C4-2B (cell line): Measurements from ENCODE around the gene BMF.
"Not testable (repeated sequence)": the region's sequence is repeated elsewhere in the genome, so short reads cannot be mapped to it uniquely, and the experiment has no call there.

ENCODE experiments used
- H3K27ac ChIP-seq: fragments of 450-650 bp; 2 replicates; pipeline ENCODE4 v1.5.1; 2017
- CTCF ChIP-seq: fragments of 450-650 bp; conservative IDR thresholded peaks from 2 replicates; pipeline ENCODE4 v1.5.1; 2017; ENCODE audit warnings: mild to moderate bottlenecking
- ZFX ChIP-seq: fragments of 450-650 bp; IDR thresholded peaks from 2 replicates; pipeline ENCODE4 v1.6.1; 2017

The BMF gene

DNA sequence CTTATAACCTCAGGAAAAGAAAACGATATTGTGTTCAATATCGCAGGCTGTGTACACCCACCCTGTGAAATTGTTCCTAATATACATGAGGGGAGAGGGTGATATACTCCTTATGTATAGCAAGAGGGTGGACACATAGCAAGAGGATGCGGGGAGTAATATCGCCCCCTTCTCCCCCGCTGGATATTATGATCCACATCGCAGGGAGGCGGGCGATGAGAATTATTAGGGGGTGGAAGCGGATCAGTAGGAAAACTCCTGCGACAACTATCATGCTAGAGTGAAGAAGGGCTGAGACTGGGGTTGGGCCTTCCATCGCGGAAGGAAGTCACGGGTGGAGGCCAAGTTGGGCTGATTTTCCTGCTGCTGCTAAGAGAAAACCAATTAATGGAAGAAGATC lies 24.9 kb upstream of the BMF start:
- H3K27ac ChIP-seq = no peak overlapping the region
- TF ChIP-seq CTCF = no peak
- TF ChIP-seq ZFX = no peak

DNA sequence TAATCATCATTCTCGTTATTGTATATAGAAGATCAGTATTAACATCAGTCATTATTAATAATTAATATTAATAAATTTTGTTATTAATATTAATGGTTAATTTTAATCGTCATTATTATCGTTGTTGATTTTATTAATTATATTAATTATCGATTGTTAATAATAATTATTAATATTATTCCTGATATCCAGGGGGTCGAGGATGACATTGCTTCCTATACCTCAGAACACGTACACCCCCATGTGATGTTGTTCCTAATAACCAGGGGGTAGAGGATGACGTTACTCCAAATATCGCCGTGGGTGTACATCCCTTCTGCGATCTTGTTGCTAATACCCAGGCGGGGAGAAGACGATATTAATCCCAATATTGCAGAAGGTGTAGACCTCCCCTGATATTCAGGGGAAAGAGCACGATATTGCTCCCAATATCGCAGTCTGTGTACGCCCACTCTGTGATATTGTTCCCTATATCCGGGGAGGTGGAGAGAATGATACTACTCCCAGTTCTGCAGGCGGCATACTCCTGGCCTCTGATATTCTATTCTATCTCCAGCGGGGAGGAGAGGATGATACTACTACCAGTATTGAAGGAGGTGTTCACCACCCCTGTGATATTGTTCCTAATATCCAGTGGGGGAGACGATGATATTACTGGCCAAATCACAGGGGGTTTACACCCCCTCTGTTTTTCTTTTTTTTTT lies 22.3 kb upstream of the BMF start:
- no peak overlapping the region for H3K27ac ChIP-seq
- TF ChIP-seq CTCF = no peak
- no peak for TF ChIP-seq ZFX

GRCh38 chr15:40130118-40130517 lies 21.4 kb upstream of the BMF start:
- no peak overlapping the region for H3K27ac ChIP-seq
- TF ChIP-seq CTCF = no peak
- no peak for TF ChIP-seq ZFX

DNA sequence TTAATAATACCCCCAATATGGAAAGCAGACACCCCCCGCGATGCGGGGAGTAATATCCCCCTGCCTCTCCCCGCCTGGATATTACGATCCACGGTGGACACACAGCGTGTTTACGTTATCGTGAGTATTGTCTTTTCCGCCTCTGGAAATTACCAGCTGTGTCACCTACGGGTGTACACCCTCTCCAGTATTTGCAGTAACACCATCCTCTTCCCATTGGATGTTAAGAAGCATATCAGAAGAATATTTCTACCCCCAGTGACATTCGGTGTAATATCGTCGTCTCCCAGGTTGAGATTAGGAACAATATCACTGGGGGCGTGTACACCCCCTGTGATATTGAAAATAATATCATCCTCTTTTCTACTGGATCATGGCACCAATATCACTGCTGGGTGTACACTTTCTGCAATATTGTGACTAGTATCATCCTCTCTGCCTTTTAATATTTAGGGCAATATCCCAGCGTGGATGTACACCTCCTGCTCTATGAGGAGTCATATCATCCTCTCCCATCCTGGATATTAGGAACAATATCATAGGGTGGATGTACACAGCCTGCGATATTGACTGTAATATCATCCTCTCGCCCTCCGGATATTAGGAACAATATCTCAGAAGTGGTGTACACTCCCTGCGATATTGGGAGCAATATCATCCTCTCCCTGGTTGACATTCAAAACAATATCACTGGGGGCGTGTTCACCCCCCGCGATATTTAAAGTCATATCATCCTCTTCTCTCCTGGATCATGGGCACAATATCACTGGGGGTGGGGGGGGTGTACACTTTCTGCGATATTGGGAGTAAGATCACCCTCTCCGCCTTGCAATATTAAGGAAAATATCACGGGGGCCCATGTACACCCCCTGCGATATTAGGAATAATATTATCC lies 20.3 kb upstream of the BMF start:
- no peak overlapping the region for H3K27ac ChIP-seq
- TF ChIP-seq CTCF = no peak
- TF ChIP-seq ZFX = no peak

DNA sequence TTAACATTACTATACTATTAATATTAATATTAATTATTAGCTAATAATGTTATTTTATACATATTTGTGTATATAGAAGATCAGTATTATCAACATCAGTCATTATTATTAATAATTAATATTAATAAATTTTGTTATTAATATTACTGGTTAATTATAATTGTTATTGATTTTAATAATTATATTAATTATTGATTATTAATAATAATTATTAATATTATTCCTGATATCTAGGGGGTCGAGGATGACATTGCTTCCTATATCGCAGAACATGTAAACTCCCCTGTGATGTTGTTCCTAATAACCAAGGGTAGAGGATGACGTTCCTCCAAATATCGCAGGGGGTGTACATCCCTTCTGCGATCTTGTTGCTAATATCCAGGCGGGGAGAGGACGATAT lies 17.3 kb upstream of the BMF start:
- TF ChIP-seq ZFX (no peak), CTCF (no peak)
- no peak overlapping the region for H3K27ac ChIP-seq

- not testable (repeated sequence) for H3K27ac ChIP-seq
These were observed 16.2 kb upstream of the BMF start for GRCh38 chr15:40124807-40125285.

- H3K27ac ChIP-seq = not testable (repeated sequence)
These were observed 15.7 kb upstream of the BMF start for GRCh38 chr15:40124333-40124732.

- H3K27ac ChIP-seq = not testable (repeated sequence)
These were observed 15.2 kb upstream of the BMF start for GRCh38 chr15:40123863-40124262.

- not testable (repeated sequence) for H3K27ac ChIP-seq
These were observed 14.3 kb upstream of the BMF start for GRCh38 chr15:40122989-40123388.
